ENCODE results near the gene SLCO4A1. TPM values are rescaled to one million over a fixed set of nuclear protein-coding genes. Genes with fewer than 3 reads are reported as not detected.

Gene SLCO4A1
- total RNA-seq, 4 donors from 2014 or later: 15.9 to 20.2 (median 19.2) TPM

DNA sequence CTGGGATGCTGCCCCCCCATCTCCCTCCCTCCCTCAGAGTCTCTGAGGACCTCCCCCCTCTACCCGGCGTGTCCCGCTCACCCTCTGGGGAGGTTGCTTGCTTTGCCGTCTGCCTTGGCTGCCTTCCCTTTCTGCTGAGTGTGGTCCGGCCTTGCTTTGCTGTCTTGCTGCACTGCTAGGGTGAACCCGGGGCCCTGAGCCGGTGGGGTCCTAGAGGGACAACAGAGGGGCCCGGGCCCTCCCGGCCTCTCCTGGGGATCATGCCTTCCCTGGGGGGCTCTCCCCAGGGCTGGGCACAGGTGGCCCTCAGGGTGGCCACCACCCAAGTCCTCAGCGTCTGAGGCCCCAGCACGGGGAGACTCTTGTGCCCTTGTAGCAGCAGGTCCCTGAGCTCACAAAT is 19.3 kb downstream of the SLCO4A1 start:
- Histone ChIP-seq H3K4me1 (peaks cover 0 to 6% (median 0%) of the 10 kb centered on the region in 3 donors), H3K27me3 (peaks cover 7% of the 10 kb centered on the region)
- WGBS, 2 donors (ENCODE audit: low coverage in 1 of 2): no CpG with 5 or more reads among the region's 11 CpGs

DNA sequence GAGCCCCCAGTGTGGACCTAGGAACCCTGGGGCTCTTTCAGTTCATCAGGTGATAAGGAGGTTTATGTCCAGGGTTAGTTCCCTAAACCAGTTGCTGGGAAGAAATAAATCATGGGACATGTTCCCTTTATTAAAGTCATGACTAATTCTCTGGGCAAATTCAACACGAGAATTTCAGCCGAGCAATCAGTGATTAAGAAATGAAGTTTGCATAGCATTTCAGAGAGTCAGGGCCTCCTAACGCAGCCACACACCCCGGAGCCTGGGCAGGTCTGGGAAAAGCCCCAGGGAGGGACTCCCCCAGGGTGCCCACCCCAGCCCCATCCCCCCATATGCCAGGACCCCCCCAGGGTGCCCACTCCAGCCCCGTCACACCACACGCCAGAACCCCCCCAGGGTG is 20.1 kb downstream of the SLCO4A1 start:
- peaks cover 7% of the 10 kb centered on the region for H3K27me3 ChIP-seq
- ATAC-seq: peak; percentile 23
- H3K4me1 ChIP-seq: peaks cover 0 to 14% (median 0%) of the 10 kb centered on the region in 3 donors
- TF ChIP-seq, protein P1, sequence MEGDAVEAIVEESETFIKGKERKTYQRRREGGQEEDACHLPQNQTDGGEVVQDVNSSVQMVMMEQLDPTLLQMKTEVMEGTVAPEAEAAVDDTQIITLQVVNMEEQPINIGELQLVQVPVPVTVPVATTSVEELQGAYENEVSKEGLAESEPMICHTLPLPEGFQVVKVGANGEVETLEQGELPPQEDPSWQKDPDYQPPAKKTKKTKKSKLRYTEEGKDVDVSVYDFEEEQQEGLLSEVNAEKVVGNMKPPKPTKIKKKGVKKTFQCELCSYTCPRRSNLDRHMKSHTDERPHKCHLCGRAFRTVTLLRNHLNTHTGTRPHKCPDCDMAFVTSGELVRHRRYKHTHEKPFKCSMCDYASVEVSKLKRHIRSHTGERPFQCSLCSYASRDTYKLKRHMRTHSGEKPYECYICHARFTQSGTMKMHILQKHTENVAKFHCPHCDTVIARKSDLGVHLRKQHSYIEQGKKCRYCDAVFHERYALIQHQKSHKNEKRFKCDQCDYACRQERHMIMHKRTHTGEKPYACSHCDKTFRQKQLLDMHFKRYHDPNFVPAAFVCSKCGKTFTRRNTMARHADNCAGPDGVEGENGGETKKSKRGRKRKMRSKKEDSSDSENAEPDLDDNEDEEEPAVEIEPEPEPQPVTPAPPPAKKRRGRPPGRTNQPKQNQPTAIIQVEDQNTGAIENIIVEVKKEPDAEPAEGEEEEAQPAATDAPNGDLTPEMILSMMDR (IDR thresholded peaks at IDR 0.05): no peak
- WGBS, 2 donors (ENCODE audit: low coverage in 1 of 2): 30 to 59% methylated on average over 4 of the region's 6 CpGs
- no peak overlapping the region for H3K4me3 ChIP-seq
- no peaks in the 10 kb centered on the region for H3K9me3 ChIP-seq
- peaks cover 0 to 9% of the 10 kb centered on the region in 2 donors for H3K36me3 ChIP-seq
- H3K27ac ChIP-seq: no peak overlapping the region

More for the DNA sequence above, 19.3 kb downstream of the SLCO4A1 start:
- Histone ChIP-seq H3K4me3 (no peak overlapping the region), H3K27ac (no peak overlapping the region), H3K36me3 (peaks cover 0 to 9% of the 10 kb centered on the region in 2 donors), H3K9me3 (no peaks in the 10 kb centered on the region)
- TF ChIP-seq EP300 (IDR thresholded peaks at IDR 0.05): no peak
- no peak for TF ChIP-seq POLR2A (IDR thresholded peaks at IDR 0.05)
- TF ChIP-seq, protein P1 (IDR thresholded peaks at IDR 0.05): no peak
- TF ChIP-seq POLR2AphosphoS5 (IDR thresholded peaks at IDR 0.05): no peak
- ATAC-seq: no peak

- no peak for TF ChIP-seq EP300 (IDR thresholded peaks at IDR 0.05)
- 84 to 100% methylated on average over 1 to 11 of the region's 24 CpGs for WGBS, 2 donors (ENCODE audit: low coverage in 1 of 2)
- peaks cover 0 to 6% of the 10 kb centered on the region in 2 donors for H3K36me3 ChIP-seq
These were observed 21.1 kb downstream of the SLCO4A1 start for GRCh38 chr20:62663145-62664018.

DNA sequence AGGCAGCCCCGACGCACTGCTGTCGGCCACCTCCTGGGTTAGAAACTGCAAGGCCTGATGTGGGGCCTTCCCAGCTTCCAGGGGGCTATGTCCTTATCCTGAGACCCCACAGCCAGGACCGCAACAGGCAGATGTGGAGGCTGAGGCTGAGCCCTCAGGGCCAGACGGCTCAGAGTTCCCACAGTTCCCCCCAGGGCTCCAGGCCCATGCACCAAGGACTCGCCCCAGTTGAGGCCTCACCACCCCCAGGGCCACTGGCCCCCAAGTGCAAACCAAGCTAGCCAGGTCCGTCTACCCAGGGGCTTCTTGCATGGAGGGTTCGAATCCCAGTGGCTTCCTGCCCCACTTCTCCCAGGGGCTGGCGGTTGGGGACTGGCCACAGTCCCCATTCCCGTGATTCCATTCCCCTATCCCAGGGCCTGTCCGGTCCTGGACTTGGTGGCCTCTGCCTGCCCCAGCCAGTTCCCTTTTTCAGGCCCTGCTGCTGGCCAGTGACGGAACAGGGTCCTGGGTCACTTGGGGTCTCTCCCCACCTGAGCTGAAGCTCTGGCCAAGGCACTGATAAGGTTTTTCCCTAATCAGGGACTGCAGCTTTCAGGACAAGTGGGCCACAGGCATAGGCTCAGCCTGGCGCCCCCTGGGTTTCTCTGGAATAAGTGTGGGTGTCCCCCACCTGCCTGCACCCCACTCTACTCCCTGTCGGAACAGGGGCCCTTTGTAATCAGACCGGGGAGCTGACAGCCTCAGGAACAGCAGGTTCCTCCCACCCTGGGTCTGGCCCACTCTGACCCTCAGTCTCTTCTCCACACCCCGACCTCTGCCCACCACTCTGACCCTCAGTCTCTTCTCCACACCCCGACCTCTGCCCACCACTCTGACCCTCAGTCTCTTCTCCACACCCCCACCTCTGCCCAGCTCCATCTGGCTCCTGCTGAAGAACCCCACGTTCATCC is 22.0 kb downstream of the SLCO4A1 start:
- no peak for ATAC-seq
- Histone ChIP-seq H3K4me3 (no peak overlapping the region), H3K4me1 (peaks cover 0 to 25% (median 0%) of the 10 kb centered on the region in 3 donors), H3K27me3 (peaks cover 7% of the 10 kb centered on the region), H3K27ac (no peak overlapping the region), H3K9me3 (no peaks in the 10 kb centered on the region), H3K36me3 (peaks cover 0 to 6% of the 10 kb centered on the region in 2 donors)
- WGBS, 2 donors (ENCODE audit: low coverage in 1 of 2): 87 to 88% methylated on average over 3 to 7 of the region's 18 CpGs
- TF ChIP-seq EP300 (IDR thresholded peaks at IDR 0.05): no peak
- no peak for TF ChIP-seq POLR2AphosphoS5 (IDR thresholded peaks at IDR 0.05)
- no peak for TF ChIP-seq POLR2A (IDR thresholded peaks at IDR 0.05)
- TF ChIP-seq, protein P1 (IDR thresholded peaks at IDR 0.05): no peak

More at GRCh38 chr20:62663145-62664018, 21.1 kb downstream of the SLCO4A1 start:
- ATAC-seq: no peak
- H3K4me1 ChIP-seq: peaks cover 0 to 21% (median 0%) of the 10 kb centered on the region in 3 donors
- peaks cover 7% of the 10 kb centered on the region for H3K27me3 ChIP-seq
- no peak overlapping the region for H3K4me3 ChIP-seq
- H3K27ac ChIP-seq: no peak overlapping the region
- no peaks in the 10 kb centered on the region for H3K9me3 ChIP-seq

DNA sequence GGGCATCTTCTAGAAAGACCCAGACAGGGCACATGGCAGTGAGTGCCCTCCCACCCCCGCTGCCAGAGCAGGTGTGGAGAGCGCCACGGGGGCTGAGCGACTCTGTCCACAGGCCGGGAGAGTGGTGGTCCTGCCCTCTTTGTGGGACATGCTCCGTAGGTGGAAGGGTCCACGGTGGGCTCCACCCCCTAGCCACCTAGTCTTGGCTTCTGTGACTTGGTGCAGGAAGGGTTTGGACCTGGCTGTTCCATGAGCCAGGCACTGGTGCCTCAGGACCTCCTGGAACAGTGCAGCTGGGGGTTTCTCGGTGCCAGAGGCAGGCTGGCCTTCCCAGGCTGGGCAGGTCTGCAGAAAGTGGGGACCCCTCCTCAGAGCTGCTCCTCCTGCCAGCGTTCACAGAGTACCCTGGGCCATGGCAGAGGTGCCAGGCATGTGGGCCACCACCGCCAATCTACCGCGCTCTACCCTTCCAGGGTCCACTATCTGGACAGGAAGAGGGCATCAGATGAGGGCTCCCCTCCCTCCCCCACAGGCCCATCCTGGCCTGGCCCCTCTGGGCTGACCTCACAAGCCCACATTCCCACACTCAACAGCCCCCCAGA is 23.0 kb downstream of the SLCO4A1 start:
- no peak for TF ChIP-seq EP300 (IDR thresholded peaks at IDR 0.05)
- TF ChIP-seq POLR2AphosphoS5 (IDR thresholded peaks at IDR 0.05): no peak
- TF ChIP-seq, protein P1 (IDR thresholded peaks at IDR 0.05): no peak
- no peak for TF ChIP-seq POLR2A (IDR thresholded peaks at IDR 0.05)
- peaks cover 0 to 6% of the 10 kb centered on the region in 2 donors for H3K36me3 ChIP-seq
- no peak for ATAC-seq

More for the DNA sequence above, 23.0 kb downstream of the SLCO4A1 start:
- Histone ChIP-seq H3K27ac (no peak overlapping the region), H3K9me3 (no peaks in the 10 kb centered on the region), H3K27me3 (peaks cover 7% of the 10 kb centered on the region), H3K4me1 (peaks cover 0 to 25% (median 0%) of the 10 kb centered on the region in 3 donors), H3K4me3 (no peak overlapping the region)
- 100% methylated on average over 3 of the region's 12 CpGs; no CpG with 5 or more reads in 1 of the 2 donors for WGBS, 2 donors (ENCODE audit: low coverage in 1 of 2)
